GM23248 (cell line): ENCODE results near the gene INHBB.

Experiments used
- EZH2 ChIP-seq: fragments of 200-600 bp; sonication (generic); IDR thresholded peaks from 2 replicates; pipeline ENCODE4 v1.6.1; 2018; ENCODE audit warnings: antibody characterized with exemption, mild to moderate bottlenecking; ENCODE audit not compliant: insufficient read depth, poor library complexity, severe bottlenecking
- EZH2phosphoT487 ChIP-seq: fragments of 200-600 bp; sonication (generic); IDR thresholded peaks from 2 replicates; pipeline ENCODE4 v1.6.1; 2018; ENCODE audit warnings: antibody characterized with exemption, moderate library complexity, mild to moderate bottlenecking, low read depth; ENCODE audit not compliant: insufficient read depth

GRCh38 chr2:120383191-120383590, 37.3 kb downstream of the INHBB start:
- TF ChIP-seq EZH2, result no peak
- TF ChIP-seq EZH2phosphoT487, result no peak
